ENCODE data around the gene TLL1. TPM values are rescaled to one million over a fixed set of nuclear protein-coding genes. Genes with fewer than 3 reads are reported as not detected.

The TLL1 gene
- total and polyA plus RNA-seq, 2 of the 13 experiments (the other 11 are each of a cell fraction or from before 2014, with no cell fraction given), result not detected

DNA sequence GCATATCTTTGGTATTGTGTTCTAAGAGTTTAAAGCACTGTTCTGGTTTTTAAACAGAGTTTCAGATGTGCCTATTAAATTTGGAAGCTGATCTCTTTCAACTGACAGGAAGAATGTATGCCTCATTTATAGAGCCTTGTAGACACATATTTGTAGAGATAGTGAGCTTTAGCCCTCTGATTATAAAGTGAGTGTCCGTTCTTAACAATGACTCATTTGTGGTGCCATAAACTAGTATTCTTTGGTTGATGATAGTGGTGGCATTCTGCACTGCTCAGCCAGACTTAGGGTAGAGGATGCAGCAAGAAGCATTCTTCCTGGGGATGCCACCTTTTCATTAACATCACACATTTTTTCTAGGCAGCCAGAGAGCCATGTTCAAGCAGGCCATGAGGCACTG is 121.7 kb downstream of the TLL1 start:
- no TSS peak for BruUV-seq (replicated peaks)
- no peak for ATAC-seq
- 0% methylated on average over 1 of the region's 1 CpG for WGBS (ENCODE audit: low lambda C conversion rate)

DNA sequence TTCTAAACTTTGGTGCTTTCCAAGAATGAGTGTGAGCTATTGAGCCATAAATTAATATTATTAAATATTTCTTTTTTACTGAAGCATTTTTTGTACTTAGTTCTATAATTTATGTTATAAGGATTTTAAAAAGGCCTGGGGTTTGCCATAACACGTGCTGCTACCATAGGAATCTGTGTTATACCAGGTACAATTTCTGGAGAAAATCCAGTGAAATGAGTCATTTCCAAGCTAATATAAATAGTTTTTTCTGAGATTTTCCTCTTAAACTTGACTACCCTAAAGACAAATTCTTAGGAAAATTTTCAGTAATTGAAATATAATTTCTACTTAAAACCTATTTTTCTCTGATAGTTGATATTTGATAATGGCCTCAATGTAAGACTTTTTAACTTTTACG is 130.8 kb downstream of the TLL1 start:
- ATAC-seq (no peak), FAIRE-seq (no peak), DNase-seq (ENCODE audit: low spot score) (no peak)
- no peak overlapping the region for H3K4me3 ChIP-seq (replicated peaks in 1 of 3; ENCODE audit: insufficient read depth in 1 of 3, low read depth in 2 of 3, low read length in 3 of 3)
- intact Hi-C loops (cut with micrococcal nuclease; ENCODE audit: unreplicated experiment), result no loop called here
- BruUV-seq (replicated peaks), result no TSS peak
- no peak overlapping the region for H3K9ac ChIP-seq (ENCODE audit: insufficient read depth, low read depth, low read length)
- H3K27me3 ChIP-seq (ENCODE audit: control insufficient read depth in 1 of 2, insufficient read depth in 2 of 2, low read length in 2 of 2), result no peaks in the 10 kb centered on the region
- no peak overlapping the region for H2AFZ ChIP-seq (ENCODE audit: low read length)
- H3K9me3 ChIP-seq (ENCODE audit: low read length), result no peaks in the 10 kb centered on the region
- no peaks in the 10 kb centered on the region for H3K36me3 ChIP-seq (replicated peaks in 1 of 2; ENCODE audit: control insufficient read depth in 1 of 2, insufficient read depth in 2 of 2, low read length in 2 of 2)
- in situ Hi-C loops (cut with HindIII; ENCODE audit: extremely low pct_ligation_motif_present, low pct_unique_long_range_greater_than_20kb), result no loop called here
- TF ChIP-seq TCF7 (IDR thresholded peaks at IDR 0.05; ENCODE audit: low read depth) (no peak), ISL2 (CRISPR knock-in tag; IDR thresholded peaks at IDR 0.05) (no peak), RAD51 (IDR thresholded peaks at IDR 0.05; ENCODE audit: borderline replicate concordance) (no peak), MAZ (IDR thresholded peaks at IDR 0.05; ENCODE audit: borderline replicate concordance, low read depth, low read length) (no peak), MAZ (CRISPR knock-in tag; IDR thresholded peaks at IDR 0.05; ENCODE audit: low read depth) (no peak), PTBP1 (IDR thresholded peaks at IDR 0.05; ENCODE audit: low read depth, low read length, poor library complexity, severe bottlenecking) (no peak), ZNF550 (CRISPR knock-in tag; IDR thresholded peaks at IDR 0.05; ENCODE audit: borderline replicate concordance) (no peak), IRX3 (CRISPR knock-in tag; IDR thresholded peaks at IDR 0.05; ENCODE audit: borderline replicate concordance, low read depth) (no peak), BHLHE40 (IDR thresholded peaks at IDR 0.05; ENCODE audit: low read length) (no peak), ZNF737 (CRISPR knock-in tag; IDR thresholded peaks at IDR 0.05; ENCODE audit: borderline replicate concordance) (no peak)
- TF ChIP-seq, protein P1, sequence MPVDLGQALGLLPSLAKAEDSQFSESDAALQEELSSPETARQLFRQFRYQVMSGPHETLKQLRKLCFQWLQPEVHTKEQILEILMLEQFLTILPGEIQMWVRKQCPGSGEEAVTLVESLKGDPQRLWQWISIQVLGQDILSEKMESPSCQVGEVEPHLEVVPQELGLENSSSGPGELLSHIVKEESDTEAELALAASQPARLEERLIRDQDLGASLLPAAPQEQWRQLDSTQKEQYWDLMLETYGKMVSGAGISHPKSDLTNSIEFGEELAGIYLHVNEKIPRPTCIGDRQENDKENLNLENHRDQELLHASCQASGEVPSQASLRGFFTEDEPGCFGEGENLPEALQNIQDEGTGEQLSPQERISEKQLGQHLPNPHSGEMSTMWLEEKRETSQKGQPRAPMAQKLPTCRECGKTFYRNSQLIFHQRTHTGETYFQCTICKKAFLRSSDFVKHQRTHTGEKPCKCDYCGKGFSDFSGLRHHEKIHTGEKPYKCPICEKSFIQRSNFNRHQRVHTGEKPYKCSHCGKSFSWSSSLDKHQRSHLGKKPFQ (CRISPR knock-in tag; IDR thresholded peaks at IDR 0.05; ENCODE audit: insufficient replicate concordance), result no peak
- TF ChIP-seq, protein P2, sequence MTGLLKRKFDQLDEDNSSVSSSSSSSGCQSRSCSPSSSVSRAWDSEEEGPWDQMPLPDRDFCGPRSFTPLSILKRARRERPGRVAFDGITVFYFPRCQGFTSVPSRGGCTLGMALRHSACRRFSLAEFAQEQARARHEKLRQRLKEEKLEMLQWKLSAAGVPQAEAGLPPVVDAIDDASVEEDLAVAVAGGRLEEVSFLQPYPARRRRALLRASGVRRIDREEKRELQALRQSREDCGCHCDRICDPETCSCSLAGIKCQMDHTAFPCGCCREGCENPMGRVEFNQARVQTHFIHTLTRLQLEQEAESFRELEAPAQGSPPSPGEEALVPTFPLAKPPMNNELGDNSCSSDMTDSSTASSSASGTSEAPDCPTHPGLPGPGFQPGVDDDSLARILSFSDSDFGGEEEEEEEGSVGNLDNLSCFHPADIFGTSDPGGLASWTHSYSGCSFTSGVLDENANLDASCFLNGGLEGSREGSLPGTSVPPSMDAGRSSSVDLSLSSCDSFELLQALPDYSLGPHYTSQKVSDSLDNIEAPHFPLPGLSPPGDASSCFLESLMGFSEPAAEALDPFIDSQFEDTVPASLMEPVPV (CRISPR knock-in tag; IDR thresholded peaks at IDR 0.05), result no peak
- TF ChIP-seq, protein P3, sequence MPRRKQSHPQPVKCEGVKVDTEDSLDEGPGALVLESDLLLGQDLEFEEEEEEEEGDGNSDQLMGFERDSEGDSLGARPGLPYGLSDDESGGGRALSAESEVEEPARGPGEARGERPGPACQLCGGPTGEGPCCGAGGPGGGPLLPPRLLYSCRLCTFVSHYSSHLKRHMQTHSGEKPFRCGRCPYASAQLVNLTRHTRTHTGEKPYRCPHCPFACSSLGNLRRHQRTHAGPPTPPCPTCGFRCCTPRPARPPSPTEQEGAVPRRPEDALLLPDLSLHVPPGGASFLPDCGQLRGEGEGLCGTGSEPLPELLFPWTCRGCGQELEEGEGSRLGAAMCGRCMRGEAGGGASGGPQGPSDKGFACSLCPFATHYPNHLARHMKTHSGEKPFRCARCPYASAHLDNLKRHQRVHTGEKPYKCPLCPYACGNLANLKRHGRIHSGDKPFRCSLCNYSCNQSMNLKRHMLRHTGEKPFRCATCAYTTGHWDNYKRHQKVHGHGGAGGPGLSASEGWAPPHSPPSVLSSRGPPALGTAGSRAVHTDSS (CRISPR knock-in tag; conservative IDR thresholded peaks at IDR 0.05), result no peak
- no peaks in the 10 kb centered on the region for H4K20me1 ChIP-seq (ENCODE audit: insufficient read depth, low read length)
- WGBS (ENCODE audit: low lambda C conversion rate), result 2% methylated on average over 2 of the region's 2 CpGs
- CTCF ChIA-PET (ENCODE audit: low intra/inter-chr PET ratio, low total read pairs), result no interaction called here
- H3K27ac ChIP-seq (ENCODE audit: extremely low read length, insufficient read depth, low read length), result no peak overlapping the region
- POLR2A ChIA-PET, result no interaction called here
- no peaks in the 10 kb centered on the region for H3K79me2 ChIP-seq (ENCODE audit: insufficient read depth, low read length)
- no peaks in the 10 kb centered on the region for H3K4me1 ChIP-seq (ENCODE audit: insufficient read depth, low read length)
- no peak overlapping the region for H3K4me2 ChIP-seq (ENCODE audit: low read depth, low read length)

More for the DNA sequence above, 121.7 kb downstream of the TLL1 start:
- no peaks in the 10 kb centered on the region for H3K79me2 ChIP-seq (ENCODE audit: insufficient read depth, low read length)
- CTCF ChIA-PET (ENCODE audit: low intra/inter-chr PET ratio, low total read pairs), result no interaction called here
- H3K4me1 ChIP-seq (ENCODE audit: insufficient read depth, low read length), result no peaks in the 10 kb centered on the region
- H3K27me3 ChIP-seq (ENCODE audit: control insufficient read depth in 1 of 2, insufficient read depth in 2 of 2, low read length in 2 of 2), result no peaks in the 10 kb centered on the region
- FAIRE-seq (no peak), DNase-seq (ENCODE audit: low spot score) (no peak)
- H2AFZ ChIP-seq (ENCODE audit: low read length), result no peak overlapping the region
- H4K20me1 ChIP-seq (ENCODE audit: insufficient read depth, low read length), result no peaks in the 10 kb centered on the region
- TF ChIP-seq TGIF2 (CRISPR knock-in tag; IDR thresholded peaks at IDR 0.05) (no peak), PAWR (CRISPR knock-in tag; IDR thresholded peaks at IDR 0.05; ENCODE audit: borderline replicate concordance) (no peak), BRD4 (CRISPR knock-in tag; IDR thresholded peaks at IDR 0.05) (no peak), HNF4G (IDR thresholded peaks at IDR 0.05; ENCODE audit: borderline replicate concordance, low read depth, low read length) (no peak), HNF4G (CRISPR knock-in tag; IDR thresholded peaks at IDR 0.05; ENCODE audit: borderline replicate concordance, low read depth) (no peak), JUND (CRISPR knock-in tag; IDR thresholded peaks at IDR 0.05) (no peak), SP4 (CRISPR knock-in tag; IDR thresholded peaks at IDR 0.05) (no peak)
- intact Hi-C loops (cut with micrococcal nuclease; ENCODE audit: unreplicated experiment) (no loop called here), in situ Hi-C loops (cut with HindIII; ENCODE audit: extremely low pct_ligation_motif_present, low pct_unique_long_range_greater_than_20kb) (no loop called here)
- no peak overlapping the region for H3K9ac ChIP-seq (ENCODE audit: insufficient read depth, low read depth, low read length)
- H3K27ac ChIP-seq (ENCODE audit: extremely low read length, insufficient read depth, low read length), result no peak overlapping the region
- no peak overlapping the region for H3K4me2 ChIP-seq (ENCODE audit: low read depth, low read length)
- H3K36me3 ChIP-seq (replicated peaks in 1 of 2; ENCODE audit: control insufficient read depth in 1 of 2, insufficient read depth in 2 of 2, low read length in 2 of 2), result no peaks in the 10 kb centered on the region
- no peak overlapping the region for H3K4me3 ChIP-seq (replicated peaks in 1 of 3; ENCODE audit: insufficient read depth in 1 of 3, low read depth in 2 of 3, low read length in 3 of 3)
- H3K9me3 ChIP-seq (ENCODE audit: low read length), result no peaks in the 10 kb centered on the region
- POLR2A ChIA-PET, result no interaction called here

All from HepG2 (cell line).